GM12873 (cell line): ENCODE data around the gene KLHL4.

Source experiments
- CTCF ChIP-seq: IDR thresholded peaks from 2 replicates; pipeline ENCODE4 v1.5.1; 2012; ENCODE audit warnings: low read depth, mild to moderate bottlenecking, moderate library complexity, low read length, control low read depth; ENCODE audit not compliant: insufficient read depth; ENCODE audit errors: missing control alignments

The KLHL4 gene

GRCh38 chrX:87582453-87582852 is 64.9 kb downstream of the KLHL4 start:
- no peak for TF ChIP-seq CTCF

GRCh38 chrX:87583679-87584078 is 66.1 kb downstream of the KLHL4 start:
- TF ChIP-seq CTCF = peak; percentile 74

- no peak for TF ChIP-seq CTCF
These were observed 98.8 kb downstream of the KLHL4 start for GRCh38 chrX:87616371-87616770.

GRCh38 chrX:87621697-87622096 is 104.1 kb downstream of the KLHL4 start:
- TF ChIP-seq CTCF = no peak

GRCh38 chrX:87626996-87627395 is 109.4 kb downstream of the KLHL4 start:
- TF ChIP-seq CTCF = no peak

GRCh38 chrX:87634361-87634760 is 116.8 kb downstream of the KLHL4 start:
- no peak for TF ChIP-seq CTCF

- no peak for TF ChIP-seq CTCF
These were observed 118.9 kb downstream of the KLHL4 start for GRCh38 chrX:87636533-87636932.
